GM21723 (cell line): ENCODE results near the gene MTNR1A.

ENCODE experiments used
- ATAC-seq: cut with Tn5 transposase; IDR thresholded peaks from one replicate; pipeline ENCODE4 v1.9.1; 2021; ENCODE audit warnings: mild to moderate bottlenecking, moderate library complexity; ENCODE audit not compliant: unreplicated experiment

MTNR1A gene

GRCh38 chr4:186494496-186494895, 60.9 kb downstream of the MTNR1A start:
- no peak for ATAC-seq

GRCh38 chr4:186487726-186488125, 67.6 kb downstream of the MTNR1A start:
- ATAC-seq, result no peak

- no peak for ATAC-seq
These were observed 69.2 kb downstream of the MTNR1A start for GRCh38 chr4:186486172-186486571.

- no peak for ATAC-seq
These were observed 69.8 kb downstream of the MTNR1A start for GRCh38 chr4:186485561-186486062.

- ATAC-seq, result no peak
These were observed 70.2 kb downstream of the MTNR1A start for GRCh38 chr4:186485150-186485549.

- no peak for ATAC-seq
These were observed 71.7 kb downstream of the MTNR1A start for GRCh38 chr4:186483656-186484055.
